ENCODE data around the gene MAMSTR.

The MAMSTR gene

DNA sequence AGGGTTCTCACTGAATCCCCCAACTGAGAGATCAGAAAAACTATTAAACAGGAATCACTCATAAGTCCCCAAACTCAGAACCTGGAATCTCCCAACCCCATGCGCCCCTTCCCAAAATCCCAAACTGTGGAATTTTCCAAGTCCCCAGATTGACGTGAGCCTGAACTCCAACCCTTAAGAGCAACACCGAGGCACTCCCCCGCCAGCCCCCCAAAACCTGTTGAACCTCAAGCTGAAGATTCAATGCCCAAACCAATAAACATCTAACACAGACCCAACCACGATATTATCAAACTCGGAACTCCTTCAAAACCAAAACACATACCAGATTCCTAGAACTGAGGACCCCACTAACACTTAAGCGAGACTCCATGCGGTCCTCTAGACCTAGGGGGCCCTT, 26.6 kb upstream of the MAMSTR start:
- DNase-seq (ENCODE audit: low read depth in 2 of 2) = no peak

- peak in 1 of 2 donors; percentile 43 for DNase-seq (ENCODE audit: low read depth in 2 of 2)
These were observed 25.9 kb upstream of the MAMSTR start for GRCh38 chr19:48745208-48745995.

DNA sequence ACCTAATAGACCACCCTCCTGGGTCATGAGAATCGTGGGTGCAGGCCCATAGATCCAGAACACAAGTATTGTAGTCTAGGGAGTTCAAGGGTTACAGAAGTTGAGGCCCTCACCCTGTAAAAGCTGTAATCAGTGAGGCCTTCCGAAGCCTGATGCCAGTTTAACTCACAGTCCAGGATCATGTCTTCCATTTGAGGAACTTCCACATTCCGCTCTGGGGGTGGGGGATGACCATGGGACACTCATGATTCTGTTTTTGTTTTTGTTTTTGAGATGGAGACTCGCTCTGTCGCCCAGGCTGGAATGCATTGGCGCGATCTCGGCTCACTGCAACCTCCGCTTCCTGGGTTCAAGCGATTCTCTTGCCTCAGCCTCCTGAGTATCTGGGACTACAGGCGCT, 22.6 kb upstream of the MAMSTR start:
- no peak for DNase-seq (ENCODE audit: low read depth in 2 of 2)

DNA sequence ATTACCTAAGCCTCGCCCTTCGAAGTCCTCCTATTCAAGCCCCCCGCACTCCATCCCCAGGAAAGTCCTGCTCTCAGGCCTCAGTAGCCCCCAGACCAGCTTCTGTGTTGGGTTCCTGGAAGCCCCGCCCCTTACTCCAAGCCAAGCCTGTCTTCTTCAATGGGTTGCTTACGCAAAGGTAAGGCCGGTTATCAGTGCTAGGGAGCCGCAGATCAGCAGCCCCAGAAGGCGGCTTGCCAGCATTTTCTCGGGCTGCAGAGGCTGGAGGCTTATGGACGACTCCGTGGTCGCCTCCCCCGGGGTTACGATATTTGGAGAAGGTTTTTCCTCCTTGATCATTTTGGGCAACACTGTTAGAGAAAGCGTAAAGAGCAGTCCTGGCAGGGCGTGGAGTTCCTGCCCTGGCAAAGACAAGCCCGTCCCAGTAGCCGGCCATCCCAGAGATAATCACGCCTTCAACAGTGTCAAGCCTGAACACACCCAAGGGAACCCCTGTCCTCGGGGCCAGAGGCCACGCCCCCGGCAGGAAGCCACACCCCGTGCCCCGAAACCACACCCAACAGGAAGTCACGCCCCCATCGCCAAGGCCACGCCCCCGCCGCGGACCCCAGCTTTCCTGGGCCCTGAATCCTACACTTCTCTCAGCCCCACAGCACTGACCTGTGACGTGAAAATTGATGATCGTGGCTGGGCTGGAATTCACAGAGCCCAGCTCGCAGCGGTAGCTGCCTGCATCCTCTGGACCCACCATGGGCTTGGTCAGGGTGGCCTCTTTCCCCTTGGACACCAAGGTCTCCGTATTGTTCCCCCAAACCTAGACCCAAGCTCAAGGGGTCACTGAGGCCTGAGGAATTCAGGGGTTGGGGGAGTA, 21.8 kb upstream of the MAMSTR start:
- DNase-seq (ENCODE audit: low read depth in 2 of 2) = no peak

GRCh38 chr19:48740164-48740972, 20.8 kb upstream of the MAMSTR start, which contains the start of gene RASIP1:
RASIP1 (minus strand) TSS chr19:48740610; CDS start chr19:48740282, 328 bp downstream.
- DNase-seq (ENCODE audit: low read depth in 2 of 2) = no peak

DNA sequence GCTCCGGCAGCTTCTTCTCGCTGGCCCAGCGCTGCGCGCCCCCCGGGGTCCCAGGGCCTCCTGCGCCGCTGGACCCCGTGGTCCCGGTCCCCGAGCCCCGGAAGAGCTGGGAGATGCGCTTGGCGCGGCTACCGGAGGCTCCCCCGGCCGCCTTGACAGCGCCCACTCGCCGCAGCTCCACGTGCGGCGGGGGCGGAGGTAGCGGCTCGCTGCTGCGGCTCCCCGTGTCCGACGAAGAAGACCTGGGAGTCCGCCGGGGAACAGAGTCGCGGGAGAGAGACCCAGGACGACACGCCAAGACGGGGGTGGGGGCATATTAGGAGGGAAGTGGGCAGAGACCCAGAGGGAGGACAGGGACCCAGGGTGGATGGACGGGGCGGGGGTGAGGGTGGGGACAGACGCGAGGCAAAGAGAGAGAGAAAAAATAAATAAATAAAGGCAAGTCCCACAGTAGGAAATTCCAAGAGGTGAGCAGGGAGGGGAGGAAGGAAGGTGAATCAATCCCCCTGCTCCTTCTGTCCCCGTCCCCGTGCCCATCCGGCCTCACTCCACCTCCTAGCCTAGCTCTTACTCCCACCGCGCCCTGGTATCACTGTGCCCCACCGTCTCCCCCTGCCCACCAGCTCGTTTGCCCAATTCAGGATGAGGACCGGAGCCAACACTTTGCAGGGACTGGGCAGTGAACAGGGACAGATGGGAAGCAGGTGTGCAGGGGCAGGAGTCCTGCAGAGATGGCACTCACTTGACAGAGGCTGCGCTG, 20.1 kb upstream of the MAMSTR start:
- DNase-seq (ENCODE audit: low read depth in 2 of 2) = no peak

DNA sequence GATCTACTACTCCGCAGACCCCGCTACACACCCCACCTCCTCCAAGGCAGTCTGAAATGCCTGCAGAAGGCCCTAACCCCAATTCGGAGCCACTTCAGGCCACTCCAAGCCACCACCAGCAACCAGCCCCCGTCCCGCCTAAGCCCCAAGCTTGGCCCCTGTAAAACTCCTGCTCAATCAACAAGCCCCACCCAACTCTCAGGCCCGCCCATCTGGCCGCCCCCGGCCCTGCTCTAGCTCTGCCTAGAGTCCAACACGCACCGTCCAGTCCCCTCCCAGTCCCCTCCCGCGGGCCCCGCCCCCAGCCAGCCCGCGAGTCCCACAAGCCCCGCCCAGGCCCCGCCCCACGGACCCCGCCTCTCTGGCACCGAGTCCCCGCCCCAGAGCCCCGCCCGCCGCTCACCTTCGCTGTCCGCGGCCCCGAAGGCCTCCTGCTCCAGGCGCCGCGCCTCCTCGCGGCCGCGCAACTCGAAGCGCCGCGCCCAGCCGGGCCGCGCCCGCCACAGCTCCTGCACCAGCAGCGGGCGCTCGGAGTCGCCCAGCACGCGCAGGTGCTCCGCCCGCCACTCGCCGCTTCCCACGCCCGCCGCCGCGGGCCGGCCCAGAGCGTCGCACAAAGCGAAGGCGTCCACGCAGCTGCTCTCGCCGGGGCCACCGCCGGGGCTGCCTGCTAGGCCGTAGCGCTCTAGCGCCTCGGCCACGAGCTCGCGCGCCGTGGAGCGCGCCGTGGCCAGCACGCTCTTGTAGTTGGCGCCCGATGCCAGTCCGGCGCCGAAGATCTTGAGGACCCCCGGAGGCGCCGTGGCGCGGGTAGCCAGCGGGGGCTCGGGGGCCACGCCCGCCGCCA, 19.3 kb upstream of the MAMSTR start:
- DNase-seq (ENCODE audit: low read depth in 2 of 2) = peak; percentile 93 to 97

- no peak for DNase-seq (ENCODE audit: low read depth in 2 of 2)
These were observed 18.0 kb upstream of the MAMSTR start for GRCh38 chr19:48737360-48737998.

- no peak for DNase-seq (ENCODE audit: low read depth in 2 of 2)
These were observed 15.6 kb upstream of the MAMSTR start for GRCh38 chr19:48735031-48735615.

DNA sequence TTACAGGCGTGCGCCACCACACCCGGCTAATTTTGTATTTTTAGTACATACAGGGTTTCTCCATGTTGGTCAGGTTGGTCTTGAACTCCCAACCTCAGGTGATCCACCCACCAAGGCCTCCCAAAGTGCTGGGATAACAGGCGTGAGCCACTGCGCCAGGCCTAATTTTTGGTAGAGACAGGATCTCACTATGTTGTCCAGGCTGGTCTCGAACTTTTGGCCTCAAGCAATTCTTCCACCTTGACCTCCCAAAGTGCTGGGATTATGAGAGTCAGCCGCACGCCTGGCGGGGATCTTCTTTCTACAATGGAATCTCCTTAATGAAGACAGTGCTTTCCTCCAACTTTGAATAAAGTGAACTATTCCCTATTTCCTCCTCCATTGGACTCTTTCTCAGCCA, 15.1 kb upstream of the MAMSTR start:
- no peak for DNase-seq (ENCODE audit: low read depth in 2 of 2)

DNA sequence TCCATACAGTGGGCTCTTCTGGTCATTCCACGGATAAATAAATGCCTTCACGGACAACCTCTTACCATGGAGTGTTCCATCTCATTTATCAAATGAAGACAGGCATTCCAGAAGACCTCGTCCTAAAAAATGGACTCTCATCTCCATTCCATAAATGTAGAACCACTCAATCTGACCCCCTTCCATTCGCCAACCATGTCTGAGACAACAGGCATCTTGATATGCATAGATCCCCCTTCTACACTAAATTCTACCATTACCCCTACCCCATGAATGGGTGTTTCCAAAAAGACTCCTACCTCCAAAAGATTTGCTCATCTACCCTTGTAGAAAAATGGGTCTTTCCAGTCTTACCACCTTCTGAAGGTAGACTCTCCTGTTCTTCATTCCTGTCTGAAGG, 11.9 kb upstream of the MAMSTR start:
- DNase-seq (ENCODE audit: low read depth in 2 of 2) = no peak

- DNase-seq (ENCODE audit: low read depth in 2 of 2) = no peak
These were observed 9.6 kb upstream of the MAMSTR start for GRCh38 chr19:48728911-48729664.

DNA sequence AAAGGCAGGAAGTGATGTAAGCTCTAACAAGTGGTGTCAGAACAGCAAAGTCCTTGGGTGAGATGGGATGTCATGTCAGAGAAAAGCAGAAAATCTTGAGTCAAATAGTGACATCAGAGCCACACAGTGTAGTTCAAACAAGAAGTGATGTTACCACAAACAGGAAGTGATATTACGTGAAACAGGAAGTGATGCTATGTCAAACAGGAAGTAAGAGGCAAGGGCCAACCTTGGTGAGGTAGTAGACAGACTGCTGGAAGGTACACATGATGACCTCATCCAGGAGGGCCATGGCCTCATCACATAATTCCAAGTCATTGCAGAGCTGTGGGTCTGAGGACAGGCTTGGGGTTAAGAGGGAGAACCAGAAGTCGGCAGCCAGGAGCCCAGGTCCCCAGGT, 7.0 kb upstream of the MAMSTR start:
- DNase-seq (ENCODE audit: low read depth in 2 of 2) = no peak

DNA sequence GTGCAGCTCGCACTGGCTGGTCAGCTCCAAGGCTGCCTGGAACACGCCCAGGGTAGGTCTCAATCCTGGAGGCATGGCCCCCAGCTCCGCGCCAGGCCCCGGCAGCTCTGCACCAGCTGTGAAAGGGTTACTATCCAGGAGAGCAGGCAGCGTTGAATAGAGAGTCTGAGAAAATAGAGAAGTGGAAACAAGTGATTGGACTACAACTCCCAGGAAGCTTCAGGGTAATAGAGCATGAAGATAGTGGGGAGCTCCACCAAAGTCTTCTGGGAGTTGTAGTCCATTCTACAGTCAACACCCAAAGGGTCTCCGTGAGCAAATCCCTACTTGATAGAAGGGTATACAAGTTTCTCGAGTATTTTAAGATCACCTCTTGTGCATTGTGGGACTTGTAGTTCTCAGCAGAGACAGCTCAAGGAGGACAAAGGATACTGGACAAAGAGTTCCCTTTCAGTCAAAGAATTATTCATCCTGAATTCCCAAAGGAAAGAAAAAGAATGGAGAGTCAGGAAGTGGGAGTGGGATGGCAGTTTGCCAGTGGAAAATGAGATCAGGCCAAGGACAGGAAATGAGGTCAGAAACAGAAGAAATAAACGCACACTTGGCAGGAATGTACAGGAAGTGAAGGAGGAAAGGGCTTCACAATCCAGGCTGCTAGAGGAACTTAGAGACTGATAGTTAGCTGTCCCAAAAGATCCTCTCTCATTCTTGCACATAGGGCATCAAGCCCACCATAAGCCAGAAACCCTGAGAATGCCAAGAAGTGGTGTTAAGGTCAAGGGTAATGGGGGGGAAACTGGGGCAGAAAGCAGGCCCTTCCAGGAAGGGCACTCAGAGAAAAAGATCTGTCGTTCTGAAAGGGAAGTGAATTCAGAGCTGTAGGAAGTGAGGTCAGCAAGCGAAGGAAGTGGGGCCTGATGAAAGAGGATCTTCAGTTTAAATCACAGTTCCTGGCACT, 5.5 kb upstream of the MAMSTR start:
- no peak for DNase-seq (ENCODE audit: low read depth in 2 of 2)

- DNase-seq (ENCODE audit: low read depth in 2 of 2) = no peak
These were observed 2.7 kb upstream of the MAMSTR start for GRCh38 chr19:48722196-48722708.

GRCh38 chr19:48720613-48721296, 1.2 kb upstream of the MAMSTR start:
- DNase-seq (ENCODE audit: low read depth in 2 of 2) = peak; percentile 70 to 80

DNA sequence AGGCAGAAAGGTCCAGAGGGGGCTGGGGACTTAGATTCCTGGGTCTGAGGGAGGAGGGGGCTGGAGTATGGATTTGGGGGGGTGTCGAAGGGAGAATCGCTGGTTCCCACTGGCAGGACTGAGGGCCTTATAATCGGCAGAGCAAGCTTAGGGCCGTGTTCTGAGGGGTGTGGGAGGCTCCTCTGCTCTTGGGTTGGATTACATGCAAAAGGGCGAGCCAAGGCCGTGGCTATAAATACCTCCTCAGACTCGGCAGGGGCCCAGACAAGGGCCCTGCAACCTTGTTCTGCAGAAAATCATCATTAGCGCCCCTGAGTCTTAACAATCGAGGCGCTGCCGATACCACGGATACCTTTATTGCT, 707 bp upstream of the MAMSTR start:
- DNase-seq (ENCODE audit: low read depth in 2 of 2) = no peak

All from stimulated activated CD4-positive, alpha-beta T cell treated with anti-CD3 and anti-CD28 coated beads, Interleukin-1b, Interleukin-23, amount 100 ng/mL, for 4 hours (primary cell).